DOHH2 (cell line): ENCODE results near the gene NTPCR.

Source experiments
- EZH2phosphoT487 ChIP-seq: fragments of 200-600 bp; sonication (generic); IDR thresholded peaks from 2 replicates; pipeline ENCODE4 v1.6.1; 2017; ENCODE audit warnings: borderline replicate concordance, mild to moderate bottlenecking, antibody characterized with exemption, low read length, moderate library complexity, mixed read lengths
- TF ChIP-seq, protein P1 (sequence below): fragments of 200-600 bp; sonication (generic); IDR thresholded peaks from one replicate; pipeline ENCODE4 v1.5.1; 2014; ENCODE audit warnings: antibody characterized with exemption, mild to moderate bottlenecking, low read depth, low read length; ENCODE audit not compliant: poor library complexity, severe bottlenecking

DNA sequence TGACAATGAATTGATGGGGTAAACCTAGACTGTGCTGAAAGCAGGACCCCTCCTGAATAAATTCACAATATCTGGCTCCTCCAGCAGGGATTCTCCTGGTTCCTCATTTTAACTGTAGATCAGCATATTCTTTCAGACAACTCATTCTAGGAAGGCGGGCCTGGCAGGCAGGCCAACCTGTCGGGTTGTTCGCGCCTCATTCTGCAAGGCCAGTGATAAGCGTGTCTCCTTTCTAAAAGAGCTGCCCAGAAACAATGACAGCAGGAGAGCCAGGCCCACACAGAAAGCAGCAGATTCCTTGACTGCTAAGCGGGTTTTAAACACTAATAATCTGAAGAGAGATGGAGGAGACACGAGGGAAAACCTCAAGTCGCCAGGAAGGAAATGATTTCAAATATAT lies 70.0 kb downstream of the NTPCR start:
- no peak for TF ChIP-seq EZH2phosphoT487
- TF ChIP-seq, protein P1, sequence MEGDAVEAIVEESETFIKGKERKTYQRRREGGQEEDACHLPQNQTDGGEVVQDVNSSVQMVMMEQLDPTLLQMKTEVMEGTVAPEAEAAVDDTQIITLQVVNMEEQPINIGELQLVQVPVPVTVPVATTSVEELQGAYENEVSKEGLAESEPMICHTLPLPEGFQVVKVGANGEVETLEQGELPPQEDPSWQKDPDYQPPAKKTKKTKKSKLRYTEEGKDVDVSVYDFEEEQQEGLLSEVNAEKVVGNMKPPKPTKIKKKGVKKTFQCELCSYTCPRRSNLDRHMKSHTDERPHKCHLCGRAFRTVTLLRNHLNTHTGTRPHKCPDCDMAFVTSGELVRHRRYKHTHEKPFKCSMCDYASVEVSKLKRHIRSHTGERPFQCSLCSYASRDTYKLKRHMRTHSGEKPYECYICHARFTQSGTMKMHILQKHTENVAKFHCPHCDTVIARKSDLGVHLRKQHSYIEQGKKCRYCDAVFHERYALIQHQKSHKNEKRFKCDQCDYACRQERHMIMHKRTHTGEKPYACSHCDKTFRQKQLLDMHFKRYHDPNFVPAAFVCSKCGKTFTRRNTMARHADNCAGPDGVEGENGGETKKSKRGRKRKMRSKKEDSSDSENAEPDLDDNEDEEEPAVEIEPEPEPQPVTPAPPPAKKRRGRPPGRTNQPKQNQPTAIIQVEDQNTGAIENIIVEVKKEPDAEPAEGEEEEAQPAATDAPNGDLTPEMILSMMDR: no peak
